ENCODE measurements around the gene TMEM209.

TMEM209 gene

GRCh38 chr7:130123501-130123900, 81.7 kb downstream of the TMEM209 start:
- Histone ChIP-seq H3K9me3 (ENCODE audit: control insufficient read depth, insufficient read depth, low read length) (no peaks in the 10 kb centered on the region), H3K36me3 (ENCODE audit: insufficient read depth, low read length) (peaks cover 4% of the 10 kb centered on the region; the same call in 1 of the 2 replicates), H3K4me1 (ENCODE audit: insufficient read depth, low read length) (no peaks in the 10 kb centered on the region), H3K9ac (ENCODE audit: low read depth, low read length) (no peak overlapping the region)

- H3K4me1 ChIP-seq (ENCODE audit: insufficient read depth, low read length): no peaks in the 10 kb centered on the region
- no peak overlapping the region for H3K9ac ChIP-seq (ENCODE audit: low read depth, low read length)
- no peaks in the 10 kb centered on the region for H3K9me3 ChIP-seq (ENCODE audit: control insufficient read depth, insufficient read depth, low read length)
- H3K36me3 ChIP-seq (ENCODE audit: insufficient read depth, low read length): no peaks in the 10 kb centered on the region
Measured at GRCh38 chr7:130118801-130119200, 86.4 kb downstream of the TMEM209 start.

- Histone ChIP-seq H3K36me3 (ENCODE audit: insufficient read depth, low read length) (no peaks in the 10 kb centered on the region), H3K9me3 (ENCODE audit: control insufficient read depth, insufficient read depth, low read length) (no peaks in the 10 kb centered on the region), H3K9ac (ENCODE audit: low read depth, low read length) (no peak overlapping the region), H3K4me1 (ENCODE audit: insufficient read depth, low read length) (no peaks in the 10 kb centered on the region)
Measured at GRCh38 chr7:130118294-130118693, 86.9 kb downstream of the TMEM209 start.

GRCh38 chr7:130114776-130115175, 90.4 kb downstream of the TMEM209 start:
- Histone ChIP-seq H3K36me3 (ENCODE audit: insufficient read depth, low read length) (no peaks in the 10 kb centered on the region), H3K9me3 (ENCODE audit: control insufficient read depth, insufficient read depth, low read length) (no peaks in the 10 kb centered on the region), H3K9ac (ENCODE audit: low read depth, low read length) (no peak overlapping the region), H3K4me1 (ENCODE audit: insufficient read depth, low read length) (no peaks in the 10 kb centered on the region)
